GM21423 (cell line): ENCODE measurements around the gene ICAM5.

Source experiments
- ATAC-seq: cut with Tn5 transposase; IDR thresholded peaks from one replicate; pipeline ENCODE4 v1.9.1; 2021; ENCODE audit warnings: mild to moderate bottlenecking, moderate library complexity; ENCODE audit not compliant: unreplicated experiment

The ICAM5 gene

DNA sequence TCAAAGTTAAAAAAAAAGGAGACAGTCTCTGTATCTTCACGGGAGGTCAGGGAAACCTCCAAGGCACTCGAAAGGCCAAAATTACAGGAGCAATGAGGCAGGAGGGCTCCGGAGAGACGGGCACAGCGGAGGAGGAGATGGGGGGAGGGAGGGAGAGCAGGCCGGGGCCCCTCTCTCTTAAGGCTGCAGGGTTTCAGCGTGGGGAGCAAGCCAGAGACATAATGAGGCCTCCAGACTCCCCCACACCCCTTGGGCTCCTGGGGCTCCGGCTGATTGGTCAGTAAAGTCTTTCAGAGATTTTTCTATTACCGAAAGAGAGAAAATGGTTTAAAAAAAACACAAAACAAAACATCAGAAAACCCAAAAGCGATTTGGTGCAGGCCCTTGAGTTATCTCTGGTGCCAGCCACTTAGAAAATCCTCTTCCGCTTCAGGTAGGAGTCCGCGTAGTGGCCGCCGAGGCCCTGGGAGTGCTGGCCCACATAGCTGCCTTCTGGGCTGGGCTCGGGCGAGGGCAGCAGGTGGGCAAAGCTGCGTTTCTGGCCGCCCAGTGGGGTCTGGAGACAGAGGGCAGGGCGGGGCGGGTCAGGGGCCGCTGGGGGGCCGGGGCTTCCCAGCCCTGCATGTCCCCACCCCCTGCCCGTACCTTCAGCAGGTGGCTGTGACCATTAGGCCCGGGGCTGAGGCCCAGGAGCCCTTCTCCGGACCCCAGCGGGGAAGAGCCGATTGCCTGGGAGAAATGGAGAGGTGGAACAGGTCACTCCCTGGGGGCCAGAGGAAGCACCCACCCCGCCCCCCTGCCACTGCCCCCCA is 27.5 kb downstream of the ICAM5 start:
- ATAC-seq = no peak

DNA sequence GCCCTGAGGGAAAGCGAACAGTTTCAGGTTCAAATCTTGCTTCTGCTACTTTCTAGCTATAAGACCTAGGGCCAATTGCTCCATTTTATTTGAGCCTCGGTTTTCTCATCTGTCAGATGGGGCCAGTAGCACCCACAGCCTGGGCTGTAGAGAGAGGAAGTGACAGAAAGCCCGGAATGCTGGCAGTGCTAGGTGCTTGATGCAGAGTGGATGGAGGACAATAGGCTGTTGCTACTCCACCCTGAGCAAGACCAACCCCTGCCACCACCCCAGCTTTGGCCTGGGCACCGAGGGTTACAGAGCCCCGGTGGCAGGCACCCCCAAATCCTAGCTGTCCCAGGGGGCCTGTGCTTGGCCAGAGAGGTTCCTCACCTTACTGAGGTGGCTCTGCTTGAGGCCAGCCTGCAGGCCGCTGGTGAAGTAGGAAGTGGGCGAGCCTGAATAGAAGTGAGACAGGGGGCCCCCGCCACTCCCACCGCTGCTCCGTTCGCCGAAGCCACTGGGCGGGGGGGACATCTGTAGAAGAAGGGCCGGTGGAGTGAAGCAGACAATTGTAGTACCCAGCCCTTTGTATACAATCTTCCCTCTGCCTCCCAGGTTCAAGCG is 28.2 kb downstream of the ICAM5 start:
- ATAC-seq = no peak

GRCh38 chr19:10318807-10319682 is 29.3 kb downstream of the ICAM5 start:
- no peak for ATAC-seq

- no peak for ATAC-seq
These were observed 31.1 kb downstream of the ICAM5 start for GRCh38 chr19:10320602-10321416.

GRCh38 chr19:10321417-10321797 is 31.7 kb downstream of the ICAM5 start:
- ATAC-seq = no peak

GRCh38 chr19:10321874-10322835 is 32.4 kb downstream of the ICAM5 start:
- ATAC-seq = no peak

- no peak for ATAC-seq
These were observed 36.0 kb downstream of the ICAM5 start for GRCh38 chr19:10325732-10326131.

- no peak for ATAC-seq
These were observed 38.0 kb downstream of the ICAM5 start for GRCh38 chr19:10327793-10328192.

GRCh38 chr19:10328558-10329429 is 39.0 kb downstream of the ICAM5 start:
- no peak for ATAC-seq

DNA sequence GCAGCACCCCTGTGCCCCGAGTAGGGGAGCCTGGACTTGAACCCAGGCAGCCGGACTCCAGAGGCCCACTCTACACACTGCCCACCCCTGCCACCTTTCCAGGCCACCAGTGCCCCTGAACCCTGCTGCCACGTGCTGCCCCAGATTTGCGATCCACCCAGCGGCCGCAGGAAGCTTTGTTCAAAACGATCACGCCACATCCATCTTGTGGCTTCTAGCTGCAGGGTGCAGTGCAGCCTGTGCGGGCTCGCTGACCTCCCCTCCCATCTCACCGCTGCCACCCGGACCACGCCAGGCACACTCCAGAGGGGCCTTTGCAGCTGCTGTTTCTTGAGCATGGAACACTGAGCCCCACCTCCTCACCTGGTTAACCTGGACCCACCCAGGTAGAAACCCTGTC is 39.8 kb downstream of the ICAM5 start:
- no peak for ATAC-seq

DNA sequence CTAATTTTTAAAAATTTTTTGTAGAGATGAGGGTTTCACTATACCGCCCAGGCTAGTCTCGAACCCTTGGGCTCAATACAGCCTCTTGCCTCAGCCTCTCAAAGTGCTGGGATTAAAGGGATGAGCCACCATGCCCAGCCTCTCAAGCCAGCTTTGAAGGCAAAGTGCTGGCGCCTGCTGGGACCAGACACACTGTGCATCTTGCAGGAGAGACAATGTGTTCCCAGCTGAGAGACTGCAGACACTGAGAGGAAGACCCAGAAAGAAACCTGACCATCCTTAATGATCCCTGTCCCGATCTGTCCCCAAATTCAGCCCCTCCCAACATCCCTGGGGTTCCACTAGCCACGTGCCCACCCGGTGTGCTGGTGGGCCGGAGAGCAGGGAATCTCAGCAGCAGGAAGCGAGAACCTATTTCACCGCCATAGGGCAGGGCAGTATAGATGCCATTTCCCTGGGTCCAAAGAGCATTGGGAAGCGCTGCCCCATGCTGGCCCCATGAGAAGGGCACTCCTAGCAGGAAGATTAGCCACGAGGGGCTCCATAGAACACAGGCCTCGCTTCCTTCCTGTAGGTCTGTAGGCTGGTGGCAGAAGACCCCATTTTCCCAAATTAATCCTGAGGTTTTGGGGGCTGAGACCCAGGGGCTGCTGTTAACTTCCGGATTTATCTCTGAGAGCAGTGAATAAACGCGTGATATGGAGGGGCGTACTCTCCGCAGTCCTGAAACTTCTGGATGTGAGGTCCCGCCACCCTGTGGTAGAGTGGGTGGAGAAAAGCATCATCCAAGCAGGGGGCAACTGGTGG is 42.6 kb downstream of the ICAM5 start:
- ATAC-seq = no peak

DNA sequence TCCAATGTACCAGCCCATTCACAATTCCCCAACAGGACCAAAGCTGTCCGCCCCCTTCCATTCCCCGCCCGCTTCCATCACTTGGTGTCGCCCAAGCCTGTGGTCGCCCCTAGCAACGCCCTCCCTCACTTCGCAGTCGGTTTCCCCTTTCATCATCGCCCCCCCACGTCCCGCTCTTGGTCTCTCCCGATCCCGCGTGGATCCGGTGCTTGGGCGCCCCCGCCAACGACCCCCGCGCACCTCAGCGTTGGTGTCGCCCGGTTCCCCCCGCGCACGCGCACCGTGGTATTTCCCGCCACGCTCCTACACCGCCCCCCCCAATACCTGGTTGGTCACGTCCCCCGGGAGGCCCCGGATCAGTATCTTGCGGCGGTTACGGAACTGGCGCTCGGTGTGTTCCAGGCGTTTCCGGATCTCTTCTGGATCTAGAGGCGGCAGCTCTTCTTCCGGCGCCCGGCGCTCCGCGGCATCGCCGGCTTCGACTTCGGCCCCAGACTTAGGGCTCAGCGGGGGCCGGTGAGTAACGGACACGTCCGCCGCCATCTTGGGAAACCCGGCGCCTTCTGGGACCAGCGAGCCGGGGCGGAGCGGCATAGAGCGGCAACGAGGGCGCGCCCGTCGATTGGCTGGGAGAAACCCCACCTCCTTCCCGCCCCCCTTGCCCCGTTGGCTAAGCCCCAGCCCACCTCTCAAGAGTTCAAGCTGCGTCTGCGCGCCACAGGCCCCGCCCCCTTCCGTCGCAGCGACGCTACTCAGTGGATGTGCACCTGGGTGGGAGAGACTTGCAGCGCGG is 43.4 kb downstream of the ICAM5 start, which contains the start of gene RAVER1:
Gene RAVER1 (minus strand): TSS at position 565 of the 793 bp plus-strand sequence. CDS start 22 bp downstream, at position 543.
- peak; percentile 88 for ATAC-seq

DNA sequence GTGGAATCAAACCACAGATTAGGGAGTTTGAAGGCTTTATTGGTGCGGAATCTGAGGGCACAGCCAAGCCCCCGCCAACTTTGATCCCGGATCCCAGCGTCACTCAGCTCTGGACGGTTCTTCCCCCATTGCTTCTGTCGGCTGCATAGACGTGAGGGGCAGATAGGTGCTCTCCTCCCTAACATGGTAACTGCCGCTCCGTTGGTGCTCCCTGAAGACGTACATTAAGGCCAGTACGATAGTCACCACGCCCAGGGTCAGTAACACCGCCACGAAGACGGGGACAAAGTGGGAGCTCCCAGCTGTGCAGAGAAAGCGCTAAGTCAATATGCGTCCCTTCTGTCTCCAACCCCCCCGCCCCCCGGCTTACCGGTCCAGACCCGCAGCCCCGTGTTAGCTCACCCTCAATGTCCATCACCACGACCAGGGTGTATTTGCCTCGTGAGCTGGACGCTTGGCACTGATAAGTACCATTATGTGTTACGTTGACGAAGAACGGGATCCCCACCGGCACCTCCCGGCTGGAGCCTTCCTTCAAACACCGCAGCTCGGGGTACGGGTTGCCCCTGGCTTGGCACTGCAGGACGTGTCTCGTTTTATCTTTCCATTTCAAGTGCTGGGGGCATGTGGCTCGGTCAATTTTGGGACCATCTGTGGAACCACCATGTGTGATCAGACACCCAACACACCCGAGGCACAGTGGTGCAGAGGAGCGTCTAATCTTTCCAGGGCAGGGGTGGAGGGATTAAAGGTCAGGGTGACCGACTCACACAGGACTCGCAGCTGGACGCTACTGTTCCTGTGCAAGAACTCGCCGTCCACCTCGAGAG is 44.2 kb downstream of the ICAM5 start:
- ATAC-seq = no peak

- ATAC-seq = no peak
These were observed 45.0 kb downstream of the ICAM5 start for GRCh38 chr19:10334588-10335351.

GRCh38 chr19:10335352-10335985 is 45.7 kb downstream of the ICAM5 start:
- no peak for ATAC-seq
